A673 (cell line): ENCODE measurements around the gene OGDHL. TPM values are rescaled to one million over a fixed set of nuclear protein-coding genes. Genes with fewer than 3 reads are reported as not detected.
A peak's percentile ranks its signal among the peaks of the same experiment; 100 is the strongest.

Experiments used
- BruUV-seq: library from RNA; stranded (reverse); fragments of 400-500 nt; replicated peaks from 2 replicates; lab custom pipeline; 2021; lab: Mats Ljungman, UMichigan
- CTCF ChIA-PET: fragments of 300-600 bp; sonication (Branson Sonifier 250); formaldehyde crosslinking; loops from one replicate; lab custom pipeline; 2022; ENCODE audit warnings: antibody characterized with exemption; lab: Charles Lee
- POLR2A ChIA-PET: fragments of 300-600 bp; sonication (Branson Sonifier 250); formaldehyde crosslinking; loops from one replicate; lab custom pipeline; 2022; ENCODE audit warnings: antibody characterized with exemption; ENCODE audit not compliant: low non-redundant PET; lab: Charles Lee
- DNase-seq: peaks from one replicate; pipeline ENCODE4 v3.0.0-alpha.2; 2015; ENCODE audit warnings: low spot score
- H3K27ac ChIP-seq: fragments of 200-600 bp; sonication (generic); 2 replicates; pipeline ENCODE4 v1.5.1; 2016; ENCODE audit warnings: mixed run types, low read depth, mild to moderate bottlenecking, mixed read lengths, antibody characterized with exemption, low read length; ENCODE audit not compliant: poor library complexity, severe bottlenecking
- H3K27me3 ChIP-seq: fragments of 200-600 bp; sonication (generic); replicated peaks from 2 replicates; pipeline ENCODE4 v1.6.1; 2017; ENCODE audit warnings: mixed run types, low read depth, mild to moderate bottlenecking, mixed read lengths, antibody characterized with exemption, low read length; ENCODE audit not compliant: insufficient read depth, poor library complexity
- H3K36me3 ChIP-seq: fragments of 200-600 bp; sonication (generic); 2 replicates; pipeline ENCODE4 v1.6.1; 2016; ENCODE audit warnings: mixed run types, mild to moderate bottlenecking, mixed read lengths, antibody characterized with exemption, low read length; ENCODE audit not compliant: insufficient read depth, poor library complexity, severe bottlenecking
- H3K4me1 ChIP-seq: fragments of 200-600 bp; sonication (generic); 2 replicates; pipeline ENCODE4 v1.6.1; 2017; ENCODE audit warnings: mixed run types, mild to moderate bottlenecking, mixed read lengths, antibody characterized with exemption, low read length; ENCODE audit not compliant: insufficient read depth, poor library complexity, severe bottlenecking
- H3K4me3 ChIP-seq: fragments of 200-600 bp; sonication (generic); 2 replicates; pipeline ENCODE4 v1.5.1; 2016; ENCODE audit warnings: low read depth, mixed run types, mild to moderate bottlenecking, mixed read lengths, low read length; ENCODE audit not compliant: poor library complexity, severe bottlenecking
- H3K9me3 ChIP-seq: fragments of 200-600 bp; sonication (generic); 2 replicates; pipeline ENCODE4 v1.6.1; 2016; ENCODE audit warnings: mixed run types, low read depth, mild to moderate bottlenecking, mixed read lengths, antibody characterized with exemption, low read length; ENCODE audit not compliant: poor library complexity, severe bottlenecking
- CTCF ChIP-seq: fragments of 300-800, 200-600 bp; sonication (generic); conservative IDR thresholded peaks from 2 replicates; pipeline ENCODE4 v1.5.1; 2017; ENCODE audit warnings: low read depth, mild to moderate bottlenecking, antibody characterized with exemption, low read length, moderate library complexity, mixed read lengths
- EZH2 ChIP-seq: fragments of 200-600 bp; sonication (generic); IDR thresholded peaks from 2 replicates; pipeline ENCODE4 v1.6.1; 2017; ENCODE audit warnings: borderline replicate concordance, low read depth, mild to moderate bottlenecking, mixed read lengths, antibody characterized with exemption, low read length; ENCODE audit not compliant: poor library complexity, severe bottlenecking
- intact Hi-C: fragments of 100-400 bp; cut with micrococcal nuclease; formaldehyde crosslinking; loops from one replicate; pipeline ENCODE4 v1.10.0; 2022; ENCODE audit not compliant: unreplicated experiment
- total RNA-seq: library from RNA; stranded (reverse); gene quantifications from 2 replicates; pipeline ENCODE4 v1.2.3, GENCODE V29; 2021

OGDHL gene
- total RNA-seq, 1 experiment from 2014 or later = 1.6 TPM

GRCh38 chr10:49791100-49791499, 29.0 kb upstream of the OGDHL start:
- BruUV-seq = no TSS peak
- no peaks in the 10 kb centered on the region for H3K4me1 ChIP-seq
- no peak for DNase-seq
- no peak overlapping the region for H3K4me3 ChIP-seq
- H3K27ac ChIP-seq = no peak overlapping the region
- TF ChIP-seq EZH2 (no peak), CTCF (no peak)
- ChIA-PET POLR2A (no interaction called here), CTCF (no interaction called here)
- H3K36me3 ChIP-seq = no peaks in the 10 kb centered on the region
- peaks cover 4% of the 10 kb centered on the region for H3K27me3 ChIP-seq
- H3K9me3 ChIP-seq = no peaks in the 10 kb centered on the region
- intact Hi-C loops = no loop called here

- TF ChIP-seq CTCF (no peak), EZH2 (no peak)
- BruUV-seq = no TSS peak
- no peaks in the 10 kb centered on the region for H3K9me3 ChIP-seq
- intact Hi-C loops = no loop called here
- no peak overlapping the region for H3K4me3 ChIP-seq
- no peaks in the 10 kb centered on the region for H3K36me3 ChIP-seq
- ChIA-PET POLR2A (no interaction called here), CTCF (no interaction called here)
- H3K27me3 ChIP-seq = peaks cover 15% of the 10 kb centered on the region
- no peak overlapping the region for H3K27ac ChIP-seq
- H3K4me1 ChIP-seq = no peaks in the 10 kb centered on the region
- DNase-seq = no peak
These were observed 22.6 kb upstream of the OGDHL start for GRCh38 chr10:49784681-49785080.

- intact Hi-C loops = no loop called here
- ChIA-PET CTCF (no interaction called here), POLR2A (no interaction called here)
- Histone ChIP-seq H3K9me3 (no peaks in the 10 kb centered on the region), H3K27me3 (peaks cover 15% of the 10 kb centered on the region), H3K4me1 (no peaks in the 10 kb centered on the region), H3K27ac (no peak overlapping the region), H3K4me3 (no peak overlapping the region), H3K36me3 (no peaks in the 10 kb centered on the region)
- no peak for DNase-seq
- no TSS peak for BruUV-seq
- no peak for TF ChIP-seq EZH2
- 0 out of 2 replicates have a peak, but pooled peaks have one; percentile 12 for TF ChIP-seq CTCF
These were observed 21.5 kb upstream of the OGDHL start for GRCh38 chr10:49783645-49784044.
